ENCODE results near the gene PRRC2B.

PRRC2B gene

DNA sequence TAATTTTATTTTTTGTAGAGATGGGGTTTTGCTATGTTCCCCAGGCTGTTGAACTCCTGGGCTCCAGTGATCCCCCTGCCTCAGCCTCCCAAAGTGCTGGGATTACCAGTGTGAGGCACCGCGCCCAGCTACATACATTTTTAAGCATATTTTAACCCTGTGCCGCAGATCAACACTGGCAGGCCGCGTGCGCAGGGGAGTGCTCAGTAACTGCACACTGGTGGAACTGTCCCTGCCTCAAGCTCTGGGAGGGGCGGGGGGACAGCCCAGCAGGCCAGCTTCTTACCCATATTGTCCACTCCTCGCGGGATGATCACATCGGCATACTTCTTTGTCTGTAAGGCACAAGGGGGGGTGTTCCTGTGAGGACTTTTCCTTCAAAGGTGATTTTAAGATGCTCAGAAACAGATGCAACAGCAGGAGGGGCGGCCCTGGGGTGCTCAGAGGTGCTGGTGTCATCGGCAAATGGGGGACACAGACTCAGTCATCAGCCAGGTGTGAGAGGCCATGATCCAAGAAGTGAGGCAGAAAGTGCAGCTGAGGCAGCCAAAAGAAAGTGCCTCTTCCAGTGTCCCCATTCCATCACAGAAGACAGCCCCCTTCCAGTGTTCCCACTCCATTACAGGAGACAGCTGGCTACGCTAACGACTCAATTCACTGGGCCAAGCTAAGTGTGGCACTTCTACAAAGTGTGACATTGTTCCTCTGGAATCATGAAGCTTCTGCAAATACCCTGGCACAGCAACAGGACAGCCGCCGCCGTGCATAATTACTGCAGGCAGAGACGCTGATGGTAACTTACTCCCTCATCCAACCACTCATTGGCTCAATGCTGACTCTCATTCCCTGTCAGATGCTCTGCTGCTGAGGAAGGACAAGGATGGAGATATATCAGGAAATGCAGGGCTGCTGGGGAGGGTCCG lies 132.0 kb downstream of the PRRC2B start:
- Histone ChIP-seq H3K9ac (ENCODE audit: low read length in 5 of 5) (no peak overlapping the region), H3K4me3 (ENCODE audit: low read depth in 1 of 5, low read length in 5 of 5) (no peak overlapping the region), H3K27me3 (ENCODE audit: control insufficient read depth in 5 of 5, insufficient read depth in 4 of 5, low read length in 5 of 5) (no peaks in the 10 kb centered on the region), H3K9me3 (ENCODE audit: control insufficient read depth in 5 of 5, low read length in 5 of 5) (no peaks in the 10 kb centered on the region), H3K27ac (ENCODE audit: low read depth, low read length) (no peak overlapping the region), H3K36me3 (ENCODE audit: control insufficient read depth in 5 of 5, insufficient read depth in 5 of 5, low read length in 5 of 5) (peaks cover 0 to 91% (median 81%) of the 10 kb centered on the region in 5 donors), H3K4me1 (ENCODE audit: control insufficient read depth in 5 of 5, insufficient read depth in 5 of 5, low read length in 5 of 5) (peaks cover 2 to 13% (median 12%) of the 10 kb centered on the region in 5 donors)

DNA sequence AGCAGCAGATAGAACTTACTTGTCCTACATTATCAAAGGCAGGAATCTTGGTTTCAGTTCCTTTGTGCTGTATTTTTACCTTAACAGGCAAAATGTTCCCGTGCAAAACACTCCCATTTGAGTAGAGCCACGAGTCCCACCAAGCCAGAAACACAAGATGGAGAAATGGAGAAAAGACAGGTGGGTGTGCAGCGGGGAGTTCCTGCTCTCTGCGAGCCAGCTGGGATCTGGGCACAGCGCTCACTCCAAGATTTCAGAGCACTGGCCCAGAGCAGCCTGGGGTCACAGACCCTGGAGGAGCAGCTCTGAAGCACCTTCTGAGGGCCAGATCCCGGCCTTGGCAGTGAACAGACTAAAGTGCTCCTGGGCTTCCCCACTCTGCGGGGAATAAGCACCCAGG lies 134.3 kb downstream of the PRRC2B start:
- H3K9ac ChIP-seq (ENCODE audit: low read length in 5 of 5), result no peak overlapping the region
- no peak overlapping the region for H3K27ac ChIP-seq (ENCODE audit: low read depth, low read length)
- H3K36me3 ChIP-seq (ENCODE audit: control insufficient read depth in 5 of 5, insufficient read depth in 5 of 5, low read length in 5 of 5), result peaks cover 0 to 68% (median 58%) of the 10 kb centered on the region in 5 donors
- no peak overlapping the region for H3K4me3 ChIP-seq (ENCODE audit: low read depth in 1 of 5, low read length in 5 of 5)
- H3K27me3 ChIP-seq (ENCODE audit: control insufficient read depth in 5 of 5, insufficient read depth in 4 of 5, low read length in 5 of 5), result no peaks in the 10 kb centered on the region
- no peaks in the 10 kb centered on the region for H3K9me3 ChIP-seq (ENCODE audit: control insufficient read depth in 5 of 5, low read length in 5 of 5)
- H3K4me1 ChIP-seq (ENCODE audit: control insufficient read depth in 5 of 5, insufficient read depth in 5 of 5, low read length in 5 of 5), result peaks cover 2 to 20% (median 17%) of the 10 kb centered on the region in 5 donors

DNA sequence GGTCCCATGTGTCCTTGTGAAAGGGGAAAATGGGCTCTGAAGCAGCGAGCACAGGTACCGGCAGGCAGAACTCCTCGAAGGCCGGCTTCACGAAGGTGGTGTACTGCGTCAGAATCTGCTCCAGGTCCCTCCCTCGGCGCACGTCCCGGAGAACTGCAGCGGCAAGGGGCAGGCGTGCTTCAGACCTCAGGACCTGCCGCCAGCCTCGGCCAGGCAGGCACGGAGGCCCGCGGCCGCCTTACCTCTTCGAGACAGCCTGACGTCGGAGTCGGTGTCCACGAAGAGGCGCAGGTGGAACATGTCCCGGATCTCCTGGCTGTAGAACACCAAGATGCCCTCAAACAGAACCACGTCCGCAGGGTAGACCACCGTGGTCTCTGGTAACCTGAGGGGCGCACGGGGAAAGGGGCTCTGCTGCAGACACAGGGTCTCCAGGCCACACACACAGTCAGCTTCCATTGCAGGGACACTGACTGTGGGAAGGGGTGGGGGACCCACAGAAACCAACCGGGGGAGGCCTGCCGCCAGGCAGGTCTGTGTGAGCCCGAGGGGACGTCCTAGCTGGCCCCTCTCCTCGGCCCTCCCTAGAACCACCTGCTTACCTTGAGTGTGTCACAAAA lies 135.1 kb downstream of the PRRC2B start:
- no peak overlapping the region for H3K4me3 ChIP-seq (ENCODE audit: low read depth in 1 of 5, low read length in 5 of 5)
- no peak overlapping the region for H3K27ac ChIP-seq (ENCODE audit: low read depth, low read length)
- no peaks in the 10 kb centered on the region for H3K27me3 ChIP-seq (ENCODE audit: control insufficient read depth in 5 of 5, insufficient read depth in 4 of 5, low read length in 5 of 5)
- peaks cover 0 to 60% (median 50%) of the 10 kb centered on the region in 5 donors for H3K36me3 ChIP-seq (ENCODE audit: control insufficient read depth in 5 of 5, insufficient read depth in 5 of 5, low read length in 5 of 5)
- H3K9me3 ChIP-seq (ENCODE audit: control insufficient read depth in 5 of 5, low read length in 5 of 5), result no peaks in the 10 kb centered on the region
- H3K4me1 ChIP-seq (ENCODE audit: control insufficient read depth in 5 of 5, insufficient read depth in 5 of 5, low read length in 5 of 5), result peaks cover 2 to 20% (median 17%) of the 10 kb centered on the region in 5 donors
- no peak overlapping the region for H3K9ac ChIP-seq (ENCODE audit: low read length in 5 of 5)

DNA sequence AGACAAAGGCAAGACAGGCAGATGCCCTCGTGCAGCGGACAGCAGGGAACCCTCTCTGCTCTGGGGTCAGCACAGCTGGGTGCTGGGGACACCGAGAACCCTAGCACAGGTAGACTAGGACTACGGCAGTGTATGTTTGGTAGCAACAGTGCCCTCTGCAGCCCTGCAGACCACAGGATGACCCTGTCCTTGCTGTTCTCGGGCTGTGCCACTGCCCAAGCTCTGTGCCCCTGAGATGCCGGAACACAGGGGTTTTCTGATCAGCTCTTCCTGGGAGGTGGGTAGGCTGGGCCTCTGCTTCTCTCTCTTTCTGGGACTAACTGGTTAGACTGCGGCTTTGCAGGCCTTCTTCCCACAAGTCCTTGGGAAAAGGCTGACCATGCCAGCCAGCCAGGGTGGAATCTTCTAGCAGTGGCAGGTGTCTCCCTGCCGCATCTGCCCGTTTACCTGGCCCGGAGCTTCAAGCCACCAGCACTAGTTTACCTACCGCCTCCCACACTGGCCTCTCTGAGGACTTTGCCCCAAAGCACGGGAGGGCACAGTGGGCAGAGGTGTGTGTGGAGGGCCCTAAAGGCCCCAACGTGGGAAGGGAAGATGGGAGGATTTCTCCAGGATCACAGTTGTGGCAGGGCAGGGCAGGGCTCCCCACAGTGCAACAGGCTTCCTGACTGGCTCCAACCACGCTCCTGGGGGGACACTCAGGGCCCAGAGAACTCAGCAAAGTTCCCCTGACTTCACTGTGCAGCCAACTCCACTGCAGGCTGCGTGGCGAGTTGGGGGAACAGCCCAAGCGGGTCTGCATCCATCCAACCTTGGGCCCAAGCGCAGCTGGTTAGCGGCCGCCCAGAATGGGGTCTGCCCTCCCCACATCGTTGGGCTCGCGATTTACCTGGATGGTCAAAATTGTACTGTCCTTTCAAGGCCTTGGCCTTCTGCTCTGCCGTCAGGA lies 136.0 kb downstream of the PRRC2B start:
- Histone ChIP-seq H3K27me3 (ENCODE audit: control insufficient read depth in 5 of 5, insufficient read depth in 4 of 5, low read length in 5 of 5) (no peaks in the 10 kb centered on the region), H3K4me3 (ENCODE audit: low read depth in 1 of 5, low read length in 5 of 5) (peak overlapping the region; percentile 75 to 86 (median 83)), H3K27ac (ENCODE audit: low read depth, low read length) (no peak overlapping the region), H3K4me1 (ENCODE audit: control insufficient read depth in 5 of 5, insufficient read depth in 5 of 5, low read length in 5 of 5) (peaks cover 2 to 20% (median 17%) of the 10 kb centered on the region in 5 donors), H3K9ac (ENCODE audit: low read length in 5 of 5) (peak overlapping the region; percentile 56 to 92 (median 90)), H3K36me3 (ENCODE audit: control insufficient read depth in 5 of 5, insufficient read depth in 5 of 5, low read length in 5 of 5) (peaks cover 0 to 51% (median 42%) of the 10 kb centered on the region in 5 donors), H3K9me3 (ENCODE audit: control insufficient read depth in 5 of 5, low read length in 5 of 5) (no peaks in the 10 kb centered on the region)

DNA sequence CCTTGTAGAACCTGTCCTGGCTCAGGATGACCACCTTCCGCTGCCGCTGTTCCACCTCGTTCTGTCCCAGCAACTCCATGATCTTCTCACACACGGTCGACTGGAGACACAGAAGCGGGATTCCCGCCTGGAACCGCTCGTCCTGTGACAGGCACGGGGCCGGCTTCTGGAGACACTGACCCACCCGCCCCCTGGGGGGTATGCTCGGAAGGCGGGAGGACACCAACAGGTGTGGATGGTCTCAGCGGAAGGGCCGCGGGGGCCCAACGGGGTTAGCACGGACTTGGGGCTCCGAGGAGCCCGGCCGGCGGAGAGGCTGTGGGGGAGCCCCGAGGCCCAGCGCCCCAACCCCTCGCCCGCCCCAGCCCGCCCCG lies 136.6 kb downstream of the PRRC2B start:
- Histone ChIP-seq H3K4me3 (ENCODE audit: low read depth in 1 of 5, low read length in 5 of 5) (peak overlapping the region; percentile 75 to 86 (median 83)), H3K36me3 (ENCODE audit: control insufficient read depth in 5 of 5, insufficient read depth in 5 of 5, low read length in 5 of 5) (peaks cover 0 to 45% (median 36%) of the 10 kb centered on the region in 5 donors), H3K9ac (ENCODE audit: low read length in 5 of 5) (peak overlapping the region; percentile 56 to 92 (median 90)), H3K27ac (ENCODE audit: low read depth, low read length) (no peak overlapping the region), H3K9me3 (ENCODE audit: control insufficient read depth in 5 of 5, low read length in 5 of 5) (no peaks in the 10 kb centered on the region), H3K4me1 (ENCODE audit: control insufficient read depth in 5 of 5, insufficient read depth in 5 of 5, low read length in 5 of 5) (peaks cover 2 to 20% (median 17%) of the 10 kb centered on the region in 5 donors), H3K27me3 (ENCODE audit: control insufficient read depth in 5 of 5, insufficient read depth in 4 of 5, low read length in 5 of 5) (no peaks in the 10 kb centered on the region)

DNA sequence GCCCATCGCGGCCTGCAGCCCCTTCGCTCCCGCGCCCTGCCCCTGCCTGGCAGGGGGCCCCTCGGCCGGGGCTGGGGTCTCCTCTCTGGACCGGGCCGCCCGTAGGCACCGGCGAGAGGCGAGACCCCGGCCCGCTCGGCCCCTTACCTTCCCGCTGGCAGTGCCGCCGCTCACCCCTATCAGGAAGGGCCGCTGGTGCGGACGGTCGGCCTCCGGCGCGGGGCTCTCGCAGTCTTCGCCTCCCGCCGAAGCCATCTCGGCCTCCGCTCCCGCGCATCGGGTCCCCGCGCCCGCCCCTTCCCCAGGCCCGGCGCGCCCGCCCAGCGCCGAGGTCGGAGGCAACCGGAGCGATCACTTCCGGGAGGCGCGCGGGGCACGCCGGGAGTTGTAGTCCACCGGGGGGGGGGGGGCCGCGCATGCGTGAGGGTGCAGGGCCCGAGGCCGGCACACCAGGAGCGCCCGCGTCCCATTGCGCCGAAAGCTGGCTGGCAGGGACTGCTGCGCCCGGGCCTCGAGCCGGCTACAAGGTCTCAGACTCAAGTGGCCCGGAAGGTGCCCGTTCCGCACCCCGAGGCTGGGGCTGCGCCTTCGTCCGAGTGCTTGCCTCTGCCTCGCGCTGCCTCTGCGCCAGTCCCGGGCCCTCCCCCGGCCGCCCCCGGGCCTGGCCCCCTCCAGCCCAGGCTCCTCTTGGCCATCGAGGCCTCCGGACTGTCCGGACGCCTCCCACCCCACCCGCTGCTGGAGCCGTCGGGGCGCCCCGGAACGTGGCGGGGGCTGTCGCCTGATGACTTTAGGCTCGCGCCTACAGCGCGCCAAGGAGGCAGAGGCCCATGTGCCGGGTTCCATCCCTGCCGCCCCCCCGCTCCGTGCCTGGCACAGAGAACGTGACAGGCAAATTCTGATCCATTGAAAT lies 137.3 kb downstream of the PRRC2B start, which contains the start of gene UCK1:
UCK1 (minus strand) TSS at position 344 of the 913 bp plus-strand sequence; CDS start at position 255, 89 bp downstream.
- Histone ChIP-seq H3K4me1 (ENCODE audit: control insufficient read depth in 5 of 5, insufficient read depth in 5 of 5, low read length in 5 of 5) (peaks cover 2 to 20% (median 17%) of the 10 kb centered on the region in 5 donors), H3K9ac (ENCODE audit: low read length in 5 of 5) (peak within 1 kb of the TSS; percentile 56 to 92 (median 90)), H3K27me3 (ENCODE audit: control insufficient read depth in 5 of 5, insufficient read depth in 4 of 5, low read length in 5 of 5) (no peaks in the 10 kb centered on the region), H3K4me3 (ENCODE audit: low read depth in 1 of 5, low read length in 5 of 5) (peak within 1 kb of the TSS; percentile 75 to 86 (median 83)), H3K36me3 (ENCODE audit: control insufficient read depth in 5 of 5, insufficient read depth in 5 of 5, low read length in 5 of 5) (peaks cover 0 to 38% (median 29%) of the 10 kb centered on the region in 5 donors), H3K27ac (ENCODE audit: low read depth, low read length) (no peak within 1 kb of the TSS), H3K9me3 (ENCODE audit: control insufficient read depth in 5 of 5, low read length in 5 of 5) (no peaks in the 10 kb centered on the region)

DNA sequence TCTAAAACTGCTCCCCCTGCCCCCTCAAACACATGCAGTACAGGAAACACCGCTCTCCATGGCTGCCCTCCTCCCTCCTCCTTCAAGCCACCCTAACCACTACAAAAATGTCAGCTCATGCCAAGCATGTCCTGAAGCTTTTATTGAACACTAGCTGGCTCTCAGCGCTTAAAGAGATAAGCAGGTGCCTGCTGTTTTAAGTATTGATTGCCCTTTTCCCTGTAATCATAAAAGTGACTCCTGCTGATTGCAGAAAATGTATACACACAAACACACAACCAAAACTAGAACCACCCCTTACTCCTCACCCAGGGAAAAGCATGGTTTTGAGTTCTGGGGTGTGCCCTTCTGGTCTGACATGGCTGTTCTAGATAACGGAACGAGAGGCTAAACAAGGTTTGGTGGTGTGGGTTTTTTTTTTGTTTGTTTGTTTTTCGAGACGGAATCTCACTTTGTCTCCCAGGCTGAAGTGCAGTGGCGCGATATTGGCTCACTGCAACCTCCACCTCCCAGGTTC lies 140.9 kb downstream of the PRRC2B start:
- H3K4me1 ChIP-seq (ENCODE audit: control insufficient read depth in 5 of 5, insufficient read depth in 5 of 5, low read length in 5 of 5), result peaks cover under 1 to 15% (median 14%) of the 10 kb centered on the region in 5 donors

DNA sequence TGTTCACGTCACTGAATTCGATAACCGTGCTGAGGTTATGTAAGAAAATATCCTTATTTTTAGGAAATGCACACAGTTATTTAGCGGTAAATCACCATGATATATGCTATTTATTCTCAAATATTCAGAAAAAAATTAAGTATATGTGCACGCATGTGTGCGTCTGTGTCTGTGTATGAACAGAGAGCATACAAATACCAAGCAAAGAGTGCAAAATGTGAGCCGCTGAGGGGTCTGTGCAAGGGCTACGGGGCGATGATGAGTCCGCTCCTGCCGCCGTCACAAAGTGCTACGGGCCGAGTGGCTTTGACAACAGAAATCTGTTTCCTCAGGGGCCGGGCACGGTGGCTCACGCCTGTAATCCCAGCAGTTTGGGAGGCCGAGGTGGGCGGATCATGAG lies 144.1 kb downstream of the PRRC2B start:
- Histone ChIP-seq H3K36me3 (ENCODE audit: control insufficient read depth in 5 of 5, insufficient read depth in 5 of 5, low read length in 5 of 5) (no peaks in the 10 kb centered on the region), H3K27ac (ENCODE audit: low read depth, low read length) (no peak overlapping the region), H3K4me3 (ENCODE audit: low read depth in 1 of 5, low read length in 5 of 5) (no peak overlapping the region), H3K27me3 (ENCODE audit: control insufficient read depth in 5 of 5, insufficient read depth in 4 of 5, low read length in 5 of 5) (no peaks in the 10 kb centered on the region), H3K9ac (ENCODE audit: low read length in 5 of 5) (no peak overlapping the region), H3K4me1 (ENCODE audit: control insufficient read depth in 5 of 5, insufficient read depth in 5 of 5, low read length in 5 of 5) (no peaks in the 10 kb centered on the region), H3K9me3 (ENCODE audit: control insufficient read depth in 5 of 5, low read length in 5 of 5) (peaks cover 0 to 6% (median 0%) of the 10 kb centered on the region in 5 donors)

More for the DNA sequence above, 140.9 kb downstream of the PRRC2B start:
- Histone ChIP-seq H3K9ac (ENCODE audit: low read length in 5 of 5) (no peak overlapping the region), H3K27me3 (ENCODE audit: control insufficient read depth in 5 of 5, insufficient read depth in 4 of 5, low read length in 5 of 5) (no peaks in the 10 kb centered on the region), H3K4me3 (ENCODE audit: low read depth in 1 of 5, low read length in 5 of 5) (no peak overlapping the region), H3K36me3 (ENCODE audit: control insufficient read depth in 5 of 5, insufficient read depth in 5 of 5, low read length in 5 of 5) (peaks cover 0 to 2% (median 0%) of the 10 kb centered on the region in 5 donors), H3K9me3 (ENCODE audit: control insufficient read depth in 5 of 5, low read length in 5 of 5) (no peaks in the 10 kb centered on the region), H3K27ac (ENCODE audit: low read depth, low read length) (no peak overlapping the region)

Data from subcutaneous abdominal adipose tissue (tissue), 5 donors.